HCT116 (cell line): ENCODE results near the gene VSIG10. TPM values are rescaled to one million over a fixed set of nuclear protein-coding genes. Genes with fewer than 3 reads are reported as not detected.

Experiments
- ATAC-seq: fragments of 200-7000 bp; cut with Tn5 transposase; 2 replicates; pipeline ENCODE4 v1.9.1; 2020; ENCODE audit warnings: mild to moderate bottlenecking, moderate library complexity
- BruUV-seq: library from RNA; stranded (reverse); fragments of 400-500 nt; replicated peaks from 2 replicates; lab custom pipeline; 2021; lab: Mats Ljungman, UMichigan
- CTCF ChIA-PET: fragments of 300-600 bp; sonication (Branson Sonifier 250); formaldehyde crosslinking; loops from one replicate; lab custom pipeline; 2021; ENCODE audit warnings: antibody characterized with exemption; lab: Charles Lee
- POLR2A ChIA-PET: fragments of 300-600, 350-600 bp; sonication (Branson Sonifier 250); formaldehyde crosslinking; loops from one replicate; lab custom pipeline; 2021; ENCODE audit warnings: antibody characterized with exemption; lab: Charles Lee
- RAD21 ChIA-PET, 2 experiments: fragments of 300-600 bp; sonication (Branson Sonifier 250); formaldehyde crosslinking; loops; one replicate each; lab custom pipeline; 2023; ENCODE audit warnings: low total read pairs in 2 of 2; ENCODE audit not compliant: uncharacterized antibody in 2 of 2, unreplicated experiment in 2 of 2, low non-redundant PET in 1 of 2; lab: Charles Lee
- DNase-seq: peaks from one replicate; pipeline ENCODE4 v3.0.0-alpha.2; 2010; ENCODE audit warnings: low read depth, low spot score
- H2AFZ ChIP-seq: fragments of 200-600 bp; shearing (Covaris generic), sonication (generic); 2 replicates; pipeline ENCODE4 v1.6.1; 2017; ENCODE audit warnings: low read depth, mixed run types, mixed read lengths, antibody characterized with exemption, low read length; ENCODE audit not compliant: poor library complexity, severe bottlenecking
- H3K27ac ChIP-seq: 2 replicates; pipeline ENCODE4 v1.5.1; 2012; ENCODE audit warnings: low read depth, low read length
- H3K27me3 ChIP-seq: fragments of 200-600 bp; sonication (generic); 2 replicates; pipeline ENCODE4 v1.6.1; 2016; ENCODE audit warnings: mixed run types, low read length, mixed read lengths; ENCODE audit not compliant: insufficient read depth
- H3K36me3 ChIP-seq, 2 experiments: fragments of 200-500 bp in 1 of 2; fragments of 200-600 bp in 1 of 2; sonication (Bioruptor generic) in 1 of 2; sonication (generic) in 1 of 2; 2 replicates each; pipeline versions ENCODE4 v1.5.1 to v1.6.1; 2014 to 2016; ENCODE audit warnings: low read length in 2 of 2, inconsistent platforms in 1 of 2, mixed read lengths in 1 of 2, mixed run types in 1 of 2; ENCODE audit not compliant: insufficient read depth in 2 of 2, control insufficient read depth in 1 of 2
- H3K4me1 ChIP-seq, 2 experiments: fragments of 200-600 bp in 1 of 2; sonication (generic) in 1 of 2; 2 replicates each; pipeline versions ENCODE4 v1.5.1 to v1.6.1; 2012 to 2017; ENCODE audit warnings: low read length in 2 of 2, inconsistent platforms in 1 of 2, mild to moderate bottlenecking in 1 of 2, mixed read lengths in 1 of 2, mixed run types in 1 of 2, moderate library complexity in 1 of 2; ENCODE audit not compliant: insufficient read depth in 2 of 2, control insufficient read depth in 1 of 2
- H3K4me2 ChIP-seq: fragments of 200-600 bp; sonication (generic); 2 replicates; pipeline ENCODE4 v1.6.1; 2017; ENCODE audit warnings: mixed run types, low read length, mixed read lengths
- H3K4me3 ChIP-seq, 2 experiments: fragments of 200-600 bp in 1 of 2; sonication (generic) in 1 of 2; replicated peaks in 1 of 2; 2 replicates each; pipeline ENCODE4 v1.5.1; 2011 to 2016; ENCODE audit warnings: low read length in 2 of 2, control low read depth in 1 of 2, low read depth in 1 of 2, mild to moderate bottlenecking in 1 of 2, mixed read lengths in 1 of 2, mixed run types in 1 of 2
- H3K79me2 ChIP-seq: fragments of 200-600 bp; sonication (generic); 2 replicates; pipeline ENCODE4 v1.6.1; 2017; ENCODE audit warnings: mild to moderate bottlenecking, mixed run types, low read length, moderate library complexity, mixed read lengths; ENCODE audit not compliant: insufficient read depth
- H3K9ac ChIP-seq: fragments of 200-600 bp; sonication (generic); 2 replicates; pipeline ENCODE4 v1.6.1; 2016; ENCODE audit warnings: low read length, mixed read lengths
- H3K9me2 ChIP-seq: fragments of 200-600 bp; sonication (generic), shearing (Covaris generic); 2 replicates; pipeline ENCODE4 v1.6.1; 2017; ENCODE audit warnings: mixed run types, mild to moderate bottlenecking, moderate library complexity; ENCODE audit not compliant: insufficient read depth
- H3K9me3 ChIP-seq, 2 experiments: fragments of 200-500 bp in 1 of 2; fragments of 200-600 bp in 1 of 2; sonication (Bioruptor generic) in 1 of 2; sonication (generic) in 1 of 2; 2 replicates each; pipeline ENCODE4 v1.6.1; 2014 to 2017; ENCODE audit warnings: low read length in 2 of 2, mixed read lengths in 2 of 2, inconsistent platforms in 1 of 2, low read depth in 1 of 2, mild to moderate bottlenecking in 1 of 2, mixed run types in 1 of 2, moderate library complexity in 1 of 2; ENCODE audit not compliant: control insufficient read depth in 1 of 2, insufficient read depth in 1 of 2
- H4K20me1 ChIP-seq: fragments of 200-600 bp; sonication (generic), shearing (Covaris generic); 2 replicates; pipeline ENCODE4 v1.6.1; 2017; ENCODE audit warnings: mixed run types, mild to moderate bottlenecking, moderate library complexity; ENCODE audit not compliant: insufficient read depth
- CEBPB ChIP-seq: IDR thresholded peaks from 2 replicates; pipeline ENCODE4 v1.6.1; 2012; ENCODE audit warnings: low read depth
- EGR1 ChIP-seq: IDR thresholded peaks from 2 replicates; pipeline ENCODE4 v1.6.1; 2012; ENCODE audit warnings: low read depth
- ELF1 ChIP-seq: IDR thresholded peaks from 2 replicates; pipeline ENCODE4 v1.6.1; 2012; ENCODE audit warnings: low read depth, borderline replicate concordance
- EZH2phosphoT487 ChIP-seq: fragments of 200-600 bp; IDR thresholded peaks from 2 replicates; pipeline ENCODE4 v1.6.1; 2018; ENCODE audit warnings: antibody characterized with exemption, borderline replicate concordance
- JUND ChIP-seq: IDR thresholded peaks from 2 replicates; pipeline ENCODE4 v1.6.1; 2012
- POLR2A ChIP-seq: IDR thresholded peaks from 2 replicates; pipeline ENCODE4 v1.7.0; 2011; ENCODE audit warnings: borderline replicate concordance; ENCODE audit not compliant: insufficient read depth, insufficient read length; ENCODE audit errors: extremely low read depth
- RAD21 ChIP-seq: IDR thresholded peaks from 2 replicates; pipeline ENCODE4 v1.6.1; 2012; ENCODE audit warnings: low read depth, mild to moderate bottlenecking
- SIN3A ChIP-seq: IDR thresholded peaks from 2 replicates; pipeline ENCODE4 v1.6.1; 2012; ENCODE audit warnings: low read depth
- SP1 ChIP-seq: IDR thresholded peaks from 2 replicates; pipeline ENCODE4 v1.6.1; 2012; ENCODE audit warnings: low read depth
- SRF ChIP-seq: IDR thresholded peaks from 2 replicates; pipeline ENCODE4 v1.6.1; 2012; ENCODE audit warnings: low read depth
- YY1 ChIP-seq: IDR thresholded peaks from 2 replicates; pipeline ENCODE4 v1.6.1; 2011; ENCODE audit warnings: low read length, low read depth, moderate library complexity, mild to moderate bottlenecking; ENCODE audit not compliant: insufficient replicate concordance; ENCODE audit errors: extremely low read depth
- ZNF274 ChIP-seq: fragments of 200-500 bp; sonication (Bioruptor generic); IDR thresholded peaks from 2 replicates; pipeline ENCODE4 v1.6.1; 2014; ENCODE audit warnings: mild to moderate bottlenecking, low read depth, low read length, inconsistent platforms
- intact Hi-C: fragments of 100-400 bp; cut with micrococcal nuclease; formaldehyde crosslinking; loops from 2 replicates; pipeline ENCODE4 v1.10.0; 2022
- total RNA-seq: library from RNA; stranded (reverse); gene quantifications from one replicate; pipeline ENCODE4 v1.2.1, GENCODE V29; 2021; ENCODE audit not compliant: unreplicated experiment
- TF ChIP-seq, protein P1 (sequence below), 3 experiments: fragments of 200-600 bp in 1 of 3; sonication (generic) in 1 of 3; IDR thresholded peaks in 2 of 3; conservative IDR thresholded peaks in 1 of 3; 2 replicates each; pipeline ENCODE4 v1.5.1; 2012 to 2017; ENCODE audit warnings: low read depth in 2 of 3, low read length in 2 of 3, antibody characterized with exemption in 1 of 3, borderline replicate concordance in 1 of 3, control low read depth in 1 of 3, mild to moderate bottlenecking in 1 of 3, mixed read lengths in 1 of 3, mixed run types in 1 of 3, moderate library complexity in 1 of 3; ENCODE audit not compliant: insufficient read depth in 1 of 3
- TF ChIP-seq, protein P2 (sequence below): IDR thresholded peaks from 2 replicates; pipeline ENCODE4 v1.6.1; 2012
- TF ChIP-seq, protein P3 (sequence below): IDR thresholded peaks from 2 replicates; pipeline ENCODE4 v1.6.1; 2012; ENCODE audit warnings: low read depth

VSIG10 gene
- total RNA-seq, 1 experiment from 2014 or later = 42.6 TPM

DNA sequence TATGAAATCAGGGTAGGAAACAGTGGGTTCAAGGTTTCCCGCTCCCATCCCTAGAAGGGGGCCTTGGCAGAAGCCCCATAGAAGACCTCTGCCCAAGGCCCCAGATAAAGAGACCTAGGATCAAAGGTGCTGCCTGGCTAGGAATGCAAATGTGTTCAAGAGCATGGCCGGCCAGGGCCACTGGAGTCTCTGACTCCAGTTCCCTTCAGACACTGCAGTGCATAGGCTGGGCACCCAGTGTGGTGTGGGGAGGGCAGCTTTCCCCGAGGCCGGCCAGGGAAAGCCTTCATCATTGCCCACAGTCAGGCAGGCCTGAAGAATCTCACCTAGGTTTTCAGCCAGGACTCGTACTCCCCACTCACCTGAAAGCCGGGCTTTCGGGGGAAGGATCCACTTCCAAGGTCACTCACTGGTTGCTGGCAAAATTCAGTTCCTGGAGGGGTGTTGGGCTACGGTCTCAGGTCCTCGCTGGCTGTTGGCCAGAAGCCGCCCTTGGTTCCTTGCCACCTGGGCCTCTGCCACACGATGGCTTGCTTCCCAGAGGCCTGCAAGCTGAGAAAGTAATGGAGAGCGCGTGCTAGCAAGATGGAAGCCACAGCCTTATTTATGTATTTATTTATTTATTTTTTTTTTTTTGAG is 22.4 kb upstream of the VSIG10 start:
- ChIA-PET CTCF (no interaction called here), POLR2A (interaction anchor here (0.6 kb wide), 1 partner anchor 250 kb away, joined by 3 read pairs; no protein-coding TSS in a partner anchor), RAD21 (no interaction called here)
- DNase-seq (no peak), ATAC-seq (no peak)
- Histone ChIP-seq H3K27ac (no peak overlapping the region), H3K4me2 (no peak overlapping the region), H3K79me2 (no peaks in the 10 kb centered on the region), H3K4me1 (peaks cover 1 to 3% of the 10 kb centered on the region in 2 experiments), H3K9me3 (no peaks in the 10 kb centered on the region), H2AFZ (no peak overlapping the region), H3K4me3 (no peak overlapping the region), H3K27me3 (no peaks in the 10 kb centered on the region), H3K36me3 (no peaks in the 10 kb centered on the region), H3K9ac (no peak overlapping the region), H3K9me2 (no peaks in the 10 kb centered on the region), H4K20me1 (no peaks in the 10 kb centered on the region)
- intact Hi-C loops = no loop called here
- TF ChIP-seq POLR2A (no peak), RAD21 (no peak), ELF1 (no peak), SP1 (no peak), YY1 (no peak), JUND (no peak), CEBPB (no peak), EZH2phosphoT487 (no peak), SRF (no peak), SIN3A (no peak), EGR1 (no peak), ZNF274 (no peak)
- TF ChIP-seq, protein P1, sequence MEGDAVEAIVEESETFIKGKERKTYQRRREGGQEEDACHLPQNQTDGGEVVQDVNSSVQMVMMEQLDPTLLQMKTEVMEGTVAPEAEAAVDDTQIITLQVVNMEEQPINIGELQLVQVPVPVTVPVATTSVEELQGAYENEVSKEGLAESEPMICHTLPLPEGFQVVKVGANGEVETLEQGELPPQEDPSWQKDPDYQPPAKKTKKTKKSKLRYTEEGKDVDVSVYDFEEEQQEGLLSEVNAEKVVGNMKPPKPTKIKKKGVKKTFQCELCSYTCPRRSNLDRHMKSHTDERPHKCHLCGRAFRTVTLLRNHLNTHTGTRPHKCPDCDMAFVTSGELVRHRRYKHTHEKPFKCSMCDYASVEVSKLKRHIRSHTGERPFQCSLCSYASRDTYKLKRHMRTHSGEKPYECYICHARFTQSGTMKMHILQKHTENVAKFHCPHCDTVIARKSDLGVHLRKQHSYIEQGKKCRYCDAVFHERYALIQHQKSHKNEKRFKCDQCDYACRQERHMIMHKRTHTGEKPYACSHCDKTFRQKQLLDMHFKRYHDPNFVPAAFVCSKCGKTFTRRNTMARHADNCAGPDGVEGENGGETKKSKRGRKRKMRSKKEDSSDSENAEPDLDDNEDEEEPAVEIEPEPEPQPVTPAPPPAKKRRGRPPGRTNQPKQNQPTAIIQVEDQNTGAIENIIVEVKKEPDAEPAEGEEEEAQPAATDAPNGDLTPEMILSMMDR (IDR thresholded peaks at IDR 0.05 in 2 of 3, conservative IDR thresholded peaks at IDR 0.05 in 1 of 3; ENCODE audit: borderline replicate concordance in 1 of 3, insufficient read depth in 1 of 3, low read depth in 2 of 3, low read length in 2 of 3) = no peak
- TF ChIP-seq, protein P2, sequence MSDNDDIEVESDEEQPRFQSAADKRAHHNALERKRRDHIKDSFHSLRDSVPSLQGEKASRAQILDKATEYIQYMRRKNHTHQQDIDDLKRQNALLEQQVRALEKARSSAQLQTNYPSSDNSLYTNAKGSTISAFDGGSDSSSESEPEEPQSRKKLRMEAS = no peak
- TF ChIP-seq, protein P3, sequence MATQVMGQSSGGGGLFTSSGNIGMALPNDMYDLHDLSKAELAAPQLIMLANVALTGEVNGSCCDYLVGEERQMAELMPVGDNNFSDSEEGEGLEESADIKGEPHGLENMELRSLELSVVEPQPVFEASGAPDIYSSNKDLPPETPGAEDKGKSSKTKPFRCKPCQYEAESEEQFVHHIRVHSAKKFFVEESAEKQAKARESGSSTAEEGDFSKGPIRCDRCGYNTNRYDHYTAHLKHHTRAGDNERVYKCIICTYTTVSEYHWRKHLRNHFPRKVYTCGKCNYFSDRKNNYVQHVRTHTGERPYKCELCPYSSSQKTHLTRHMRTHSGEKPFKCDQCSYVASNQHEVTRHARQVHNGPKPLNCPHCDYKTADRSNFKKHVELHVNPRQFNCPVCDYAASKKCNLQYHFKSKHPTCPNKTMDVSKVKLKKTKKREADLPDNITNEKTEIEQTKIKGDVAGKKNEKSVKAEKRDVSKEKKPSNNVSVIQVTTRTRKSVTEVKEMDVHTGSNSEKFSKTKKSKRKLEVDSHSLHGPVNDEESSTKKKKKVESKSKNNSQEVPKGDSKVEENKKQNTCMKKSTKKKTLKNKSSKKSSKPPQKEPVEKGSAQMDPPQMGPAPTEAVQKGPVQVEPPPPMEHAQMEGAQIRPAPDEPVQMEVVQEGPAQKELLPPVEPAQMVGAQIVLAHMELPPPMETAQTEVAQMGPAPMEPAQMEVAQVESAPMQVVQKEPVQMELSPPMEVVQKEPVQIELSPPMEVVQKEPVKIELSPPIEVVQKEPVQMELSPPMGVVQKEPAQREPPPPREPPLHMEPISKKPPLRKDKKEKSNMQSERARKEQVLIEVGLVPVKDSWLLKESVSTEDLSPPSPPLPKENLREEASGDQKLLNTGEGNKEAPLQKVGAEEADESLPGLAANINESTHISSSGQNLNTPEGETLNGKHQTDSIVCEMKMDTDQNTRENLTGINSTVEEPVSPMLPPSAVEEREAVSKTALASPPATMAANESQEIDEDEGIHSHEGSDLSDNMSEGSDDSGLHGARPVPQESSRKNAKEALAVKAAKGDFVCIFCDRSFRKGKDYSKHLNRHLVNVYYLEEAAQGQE = no peak
- BruUV-seq = no TSS peak
